Keratinocyte (primary cell): ENCODE data around the gene KDM4B. TPM values are rescaled to one million over a fixed set of nuclear protein-coding genes. Genes with fewer than 3 reads are reported as not detected.
"Not testable (repeated sequence)": the region's sequence is repeated elsewhere in the genome, so short reads cannot be mapped to it uniquely, and the experiment has no call there.

Source experiments
- DNase-seq: peaks from one replicate; pipeline ENCODE4 v3.0.0-alpha.2; 2011; ENCODE audit warnings: low read depth, missing footprints, low spot score
- FAIRE-seq: peaks from 2 replicates; lab custom pipeline; 2011; peaks lifted over from hg19 to GRCh38; lab: Jason Lieb, UNC
- H2AFZ ChIP-seq: 2 replicates; pipeline ENCODE4 v1.6.0; 2012; ENCODE audit warnings: low read length, control low read depth, inconsistent platforms; ENCODE audit not compliant: control insufficient read depth
- H3K27ac ChIP-seq: 2 replicates; pipeline ENCODE4 v1.5.1; 2011; ENCODE audit warnings: low read length; ENCODE audit not compliant: control insufficient read depth, insufficient read depth
- H3K27me3 ChIP-seq: 3 replicates; pipeline ENCODE4 v1.6.0; 2011; ENCODE audit warnings: low read length; ENCODE audit not compliant: control insufficient read depth, insufficient read depth; ENCODE audit errors: extremely low read depth
- H3K36me3 ChIP-seq, 2 experiments: 2 replicates in 1 of 2; 3 replicates in 1 of 2; pipeline ENCODE4 v1.5.1; 2011; ENCODE audit warnings: low read length in 2 of 2, mild to moderate bottlenecking in 1 of 2; ENCODE audit not compliant: control insufficient read depth in 2 of 2, insufficient read depth in 2 of 2; ENCODE audit errors: extremely low read depth in 1 of 2
- H3K4me1 ChIP-seq: 3 replicates; pipeline ENCODE4 v1.5.1; 2011; ENCODE audit warnings: low read length; ENCODE audit not compliant: control insufficient read depth, insufficient read depth; ENCODE audit errors: extremely low read depth
- H3K4me2 ChIP-seq: 3 replicates; pipeline ENCODE4 v1.6.0; 2011; ENCODE audit warnings: low read depth, low read length; ENCODE audit not compliant: control insufficient read depth, insufficient read depth; ENCODE audit errors: extremely low read depth
- H3K4me3 ChIP-seq, 3 experiments: fragments of 200-600 bp in 1 of 3; sonication (generic) in 1 of 3; 2 replicates in 2 of 3; 3 replicates in 1 of 3; pipeline ENCODE4 v1.5.1; 2011 to 2016; ENCODE audit warnings: low read length in 3 of 3, mild to moderate bottlenecking in 3 of 3, control low read depth in 2 of 3, inconsistent platforms in 1 of 3, low read depth in 1 of 3, mixed read lengths in 1 of 3, mixed run types in 1 of 3, moderate library complexity in 1 of 3; ENCODE audit not compliant: control insufficient read depth in 2 of 3, insufficient read depth in 2 of 3; ENCODE audit errors: extremely low read depth in 1 of 3
- H3K79me2 ChIP-seq: 2 replicates; pipeline ENCODE4 v1.6.0; 2012; ENCODE audit warnings: low read length; ENCODE audit not compliant: control insufficient read depth, insufficient read depth
- H3K9ac ChIP-seq: 3 replicates; pipeline ENCODE4 v1.6.0; 2011; ENCODE audit warnings: low read length; ENCODE audit not compliant: control insufficient read depth, insufficient read depth; ENCODE audit errors: extremely low read depth
- H3K9me1 ChIP-seq: 3 replicates; pipeline ENCODE4 v1.6.0; 2011; ENCODE audit warnings: low read length; ENCODE audit not compliant: control insufficient read depth, insufficient read depth; ENCODE audit errors: extremely low read depth
- H3K9me3 ChIP-seq: 2 replicates; pipeline ENCODE4 v1.5.1; 2012; ENCODE audit warnings: low read depth, low read length; ENCODE audit not compliant: control insufficient read depth
- H4K20me1 ChIP-seq: 3 replicates; pipeline ENCODE4 v1.6.0; 2011; ENCODE audit warnings: low read length; ENCODE audit not compliant: control insufficient read depth, insufficient read depth; ENCODE audit errors: extremely low read depth
- CTCF ChIP-seq, 3 experiments: IDR thresholded peaks in 1 of 3; conservative IDR thresholded peaks in 1 of 3; optimal IDR thresholded peaks in 1 of 3; 2 replicates in 2 of 3; 3 replicates in 1 of 3; pipeline versions ENCODE3 to v1.5.1; 2011; ENCODE audit warnings: low read length in 3 of 3, mild to moderate bottlenecking in 3 of 3, moderate library complexity in 2 of 3, control low read depth in 1 of 3, inconsistent platforms in 1 of 3; ENCODE audit not compliant: insufficient read depth in 2 of 3; ENCODE audit errors: extremely low read depth in 1 of 3
- EZH2 ChIP-seq: IDR thresholded peaks from one replicate; pipeline ENCODE4 v1.6.1; 2012; ENCODE audit warnings: inconsistent platforms, mild to moderate bottlenecking, low read length, moderate library complexity
- dilution Hi-C: fragments of 300-500 bp; cut with MboI; formaldehyde crosslinking; loops from one replicate; pipeline ENCODE4 v1.7.0; 2020; ENCODE audit warnings: low sequenced_read_pairs; ENCODE audit not compliant: extremely low pct_ligation_motif_present
- polyA plus RNA-seq, 5 experiments: library from polyadenylated mRNA; depleted of rRNA in 3 of 5; stranded (reverse) in 3 of 5; stranded (forward) in 1 of 5; unstranded in 1 of 5; fragments of >200 nt; gene quantifications; 1 replicate in 1 of 5; 2 replicates in 3 of 5; 3 replicates in 1 of 5; pipeline versions ENCODE4 v1.2.1 to v1.2.3, GENCODE V29; 2011 to 2012; ENCODE audit warnings: missing spikeins in 2 of 5, low read depth in 1 of 5, low replicate concordance in 1 of 5

Gene KDM4B
- polyA plus RNA-seq, 1 donor (not counting 4 experiments of a cell fraction or from before 2014, with no cell fraction given), result 6.2 TPM

GRCh38 chr19:4950650-4951049 is 18.3 kb upstream of the KDM4B start:
- H3K27me3 ChIP-seq, H3K9me3 ChIP-seq, H3K4me2 ChIP-seq, H4K20me1 ChIP-seq, DNase-seq, H3K27ac ChIP-seq, H2AFZ ChIP-seq, H3K79me2 ChIP-seq, H3K4me1 ChIP-seq, H3K4me3 ChIP-seq, H3K9ac ChIP-seq, dilution Hi-C loops, FAIRE-seq, H3K9me1 ChIP-seq: not testable (repeated sequence)
- peaks cover 11 to 39% of the 10 kb centered on the region in 2 experiments for H3K36me3 ChIP-seq

- Histone ChIP-seq H3K36me3 (peaks cover 10 to 33% of the 10 kb centered on the region in 2 experiments), H3K9ac (no peak overlapping the region), H3K27me3 (no peaks in the 10 kb centered on the region), H3K27ac (no peak overlapping the region), H3K79me2 (no peaks in the 10 kb centered on the region), H3K4me2 (no peak overlapping the region), H3K4me1 (no peaks in the 10 kb centered on the region), H3K9me3 (no peaks in the 10 kb centered on the region), H3K4me3 (no peak overlapping the region), H4K20me1 (no peaks in the 10 kb centered on the region), H3K9me1 (no peaks in the 10 kb centered on the region), H2AFZ (no peak overlapping the region)
- FAIRE-seq (no peak), DNase-seq (no peak)
- dilution Hi-C loops, result no loop called here
- TF ChIP-seq EZH2 (no peak), CTCF (optimal IDR thresholded peaks at IDR 0.05 in 1 of 3, IDR thresholded peaks at IDR 0.05 in 1 of 3, conservative IDR thresholded peaks at IDR 0.05 in 1 of 3; ENCODE audit: extremely low read depth in 1 of 3, insufficient read depth in 2 of 3, low read length in 3 of 3) (no peak)
Measured at GRCh38 chr19:4951656-4952055, 17.3 kb upstream of the KDM4B start.

GRCh38 chr19:4952945-4953344 is 16.0 kb upstream of the KDM4B start:
- FAIRE-seq (no peak), DNase-seq (no peak)

More at GRCh38 chr19:4952945-4953344, 16.0 kb upstream of the KDM4B start:
- Histone ChIP-seq H3K36me3 (peaks cover 12 to 25% of the 10 kb centered on the region in 2 experiments), H3K9me1 (no peaks in the 10 kb centered on the region), H3K27ac (no peak overlapping the region), H2AFZ (no peak overlapping the region), H3K27me3 (no peaks in the 10 kb centered on the region), H3K4me1 (no peaks in the 10 kb centered on the region), H3K9ac (no peak overlapping the region), H4K20me1 (no peaks in the 10 kb centered on the region), H3K4me2 (no peak overlapping the region), H3K79me2 (no peaks in the 10 kb centered on the region), H3K9me3 (no peaks in the 10 kb centered on the region), H3K4me3 (no peak overlapping the region)
- TF ChIP-seq CTCF (optimal IDR thresholded peaks at IDR 0.05 in 1 of 3, IDR thresholded peaks at IDR 0.05 in 1 of 3, conservative IDR thresholded peaks at IDR 0.05 in 1 of 3; ENCODE audit: extremely low read depth in 1 of 3, insufficient read depth in 2 of 3, low read length in 3 of 3) (no peak), EZH2 (no peak)
- dilution Hi-C loops, result no loop called here
